H9 (cell line): Measurements from ENCODE around the gene STX10. TPM values are rescaled to one million over a fixed set of nuclear protein-coding genes. Genes with fewer than 3 reads are reported as not detected.
A peak's percentile ranks its signal among the peaks of the same experiment; 100 is the strongest.
"Not testable (repeated sequence)": the region's sequence is repeated elsewhere in the genome, so short reads cannot be mapped to it uniquely, and the experiment has no call there.

Experiments used
- DNase-seq: peaks from one replicate; pipeline ENCODE4 v3.0.0-alpha.2; 2017
- H2AFZ ChIP-seq: one replicate; pipeline ENCODE4 v1.6.1; 2013; ENCODE audit warnings: mild to moderate bottlenecking, low read length, control low read depth, moderate library complexity
- H2AK5ac ChIP-seq: 2 replicates; pipeline ENCODE4 v1.6.1; 2013; ENCODE audit warnings: low read length, control low read depth, mixed read lengths; ENCODE audit not compliant: insufficient read length
- H2BK120ac ChIP-seq: one replicate; pipeline ENCODE4 v1.6.1; 2013; ENCODE audit warnings: low read depth, mild to moderate bottlenecking, low read length, control low read depth, inconsistent platforms; ENCODE audit not compliant: poor library complexity, severe bottlenecking
- H2BK12ac ChIP-seq: 2 replicates; pipeline ENCODE4 v1.6.1; 2013; ENCODE audit warnings: low read length, control low read depth, mixed read lengths, low read depth; ENCODE audit not compliant: insufficient read length
- H2BK15ac ChIP-seq: 2 replicates; pipeline ENCODE4 v1.6.1; 2013; ENCODE audit warnings: low read depth, low read length, control low read depth
- H2BK20ac ChIP-seq: one replicate; pipeline ENCODE4 v1.6.1; 2013; ENCODE audit warnings: low read depth, mild to moderate bottlenecking, low read length, control low read depth, inconsistent platforms; ENCODE audit not compliant: poor library complexity, severe bottlenecking
- H2BK5ac ChIP-seq: 2 replicates; pipeline ENCODE4 v1.6.1; 2013; ENCODE audit warnings: low read length, control low read depth, mixed read lengths; ENCODE audit not compliant: insufficient read length
- H3K14ac ChIP-seq: 2 replicates; pipeline ENCODE4 v1.6.1; 2013; ENCODE audit warnings: low read length, control low read depth; ENCODE audit not compliant: insufficient read depth
- H3K18ac ChIP-seq: 2 replicates; pipeline ENCODE4 v1.6.1; 2013; ENCODE audit warnings: low read depth, mild to moderate bottlenecking, mixed read lengths, low read length, control low read depth; ENCODE audit not compliant: insufficient read length
- H3K23ac ChIP-seq: 2 replicates; pipeline ENCODE4 v1.6.1; 2013; ENCODE audit warnings: low read length, control low read depth, mixed read lengths, low read depth; ENCODE audit not compliant: insufficient read length
- H3K23me2 ChIP-seq: 2 replicates; pipeline ENCODE4 v1.6.1; 2013; ENCODE audit warnings: low read depth, mild to moderate bottlenecking, mixed read lengths, low read length, control low read depth; ENCODE audit not compliant: insufficient read length, poor library complexity, severe bottlenecking
- H3K27ac ChIP-seq: 2 replicates; pipeline ENCODE4 v1.5.1; 2013; ENCODE audit warnings: low read length, control low read depth, mixed read lengths, low read depth; ENCODE audit not compliant: insufficient read length
- H3K27me3 ChIP-seq: 2 replicates; pipeline ENCODE4 v1.6.1; 2013; ENCODE audit warnings: low read length, control low read depth, inconsistent platforms; ENCODE audit not compliant: insufficient read depth
- H3K4ac ChIP-seq: 2 replicates; pipeline ENCODE4 v1.6.1; 2013; ENCODE audit warnings: low read depth, mild to moderate bottlenecking, control low read depth, inconsistent platforms, low read length, moderate library complexity
- H3K4me1 ChIP-seq: 2 replicates; pipeline ENCODE4 v1.6.1; 2013; ENCODE audit warnings: low read length, control low read depth, inconsistent platforms; ENCODE audit not compliant: insufficient read depth
- H3K4me2 ChIP-seq: 2 replicates; pipeline ENCODE4 v1.6.1; 2013; ENCODE audit warnings: low read length, control low read depth, mixed read lengths; ENCODE audit not compliant: insufficient read length, insufficient read depth
- H3K56ac ChIP-seq: 2 replicates; pipeline ENCODE4 v1.6.1; 2013; ENCODE audit warnings: low read depth, mild to moderate bottlenecking, mixed read lengths, low read length, control low read depth; ENCODE audit not compliant: insufficient read length
- H3K79me1 ChIP-seq: 2 replicates; pipeline ENCODE4 v1.6.1; 2013; ENCODE audit warnings: low read depth, mild to moderate bottlenecking, moderate library complexity, low read length, control low read depth, inconsistent platforms; ENCODE audit not compliant: insufficient read depth, poor library complexity, severe bottlenecking
- H3K79me2 ChIP-seq: 2 replicates; pipeline ENCODE4 v1.6.1; 2013; ENCODE audit warnings: low read length, control low read depth, inconsistent platforms; ENCODE audit not compliant: insufficient read depth
- H3K9ac ChIP-seq: 2 replicates; pipeline ENCODE4 v1.6.1; 2013; ENCODE audit warnings: low read length, control low read depth, mixed read lengths; ENCODE audit not compliant: insufficient read length; ENCODE audit errors: extremely low read depth
- H3K9me3 ChIP-seq: one replicate; pipeline ENCODE4 v1.6.1; 2013; ENCODE audit warnings: low read depth, low read length, inconsistent platforms; ENCODE audit not compliant: control insufficient read depth
- H3T11ph ChIP-seq: one replicate; pipeline ENCODE4 v1.6.1; 2013; ENCODE audit warnings: mild to moderate bottlenecking, low read length, control low read depth, inconsistent platforms
- H4K20me1 ChIP-seq: one replicate; pipeline ENCODE4 v1.6.1; 2013; ENCODE audit not compliant: control insufficient read depth, insufficient read length, insufficient read depth
- H4K5ac ChIP-seq: 2 replicates; pipeline ENCODE4 v1.6.1; 2013; ENCODE audit warnings: low read depth, mild to moderate bottlenecking, mixed read lengths, low read length, control low read depth; ENCODE audit not compliant: insufficient read length
- H4K8ac ChIP-seq: replicated peaks from 2 replicates; pipeline ENCODE4 v1.6.1; 2013; ENCODE audit warnings: low read length, control low read depth, mixed read lengths, low read depth; ENCODE audit not compliant: insufficient read length
- H4K91ac ChIP-seq: 2 replicates; pipeline ENCODE4 v1.6.1; 2013; ENCODE audit warnings: low read depth, mild to moderate bottlenecking, moderate library complexity, mixed read lengths, low read length, control low read depth; ENCODE audit not compliant: insufficient read length
- H3K27ac Mint-ChIP-seq, 3 experiments: 2 replicates in 2 of 3; 3 replicates in 1 of 3; pipeline ENCODE4 v1.8.0; 2020 to 2021; ENCODE audit warnings: mixed read lengths in 3 of 3, mild to moderate bottlenecking in 1 of 3, moderate library complexity in 1 of 3
- H3K27me3 Mint-ChIP-seq: 2 replicates; pipeline ENCODE4 v1.8.0; 2021; ENCODE audit warnings: low read depth, mild to moderate bottlenecking, moderate library complexity, mixed read lengths
- H3K36me3 Mint-ChIP-seq, 3 experiments: 2 replicates in 2 of 3; 3 replicates in 1 of 3; pipeline ENCODE4 v1.8.0; 2020 to 2021; ENCODE audit warnings: low read depth in 3 of 3, mixed read lengths in 3 of 3; ENCODE audit not compliant: insufficient read depth in 1 of 3
- H3K4me1 Mint-ChIP-seq, 2 experiments: 2 replicates each; pipeline ENCODE4 v1.8.0; 2020; ENCODE audit warnings: mixed read lengths in 2 of 2
- H3K4me3 Mint-ChIP-seq, 2 experiments: 2 replicates in 1 of 2; 3 replicates in 1 of 2; pipeline ENCODE4 v1.8.0; 2020 to 2021; ENCODE audit warnings: mild to moderate bottlenecking in 2 of 2, mixed read lengths in 2 of 2, moderate library complexity in 1 of 2
- H3K9me3 Mint-ChIP-seq, 2 experiments: 2 replicates in 1 of 2; 3 replicates in 1 of 2; pipeline ENCODE4 v1.8.0; 2020; ENCODE audit warnings: mild to moderate bottlenecking in 2 of 2, mixed read lengths in 2 of 2, moderate library complexity in 1 of 2
- CTCF ChIP-seq: fragments of 200-600 bp; sonication (generic); conservative IDR thresholded peaks from 3 replicates; pipeline ENCODE4 v1.8.0; 2021; ENCODE audit warnings: antibody characterized with exemption, mild to moderate bottlenecking
- WGBS: extraction: QIAGEN DNeasy Blood & Tissue Kit; methylation state at CpG from one replicate; pipeline ENCODE4 v1.1.7; 2013; ENCODE audit warnings: missing lambda C conversion rate, low lambda C conversion rate, mixed read lengths; ENCODE audit not compliant: insufficient read length; ENCODE audit errors: extremely low coverage; 5-methylcytosine and 5-hydroxymethylcytosine counted together
- total RNA-seq: library from RNA; stranded (reverse); gene quantifications from 2 replicates; pipeline ENCODE4 v1.2.1, GENCODE V29; 2021

Gene STX10
- total RNA-seq, 1 experiment from 2014 or later, result 39.4 TPM

- Histone ChIP-seq H4K91ac (no peak overlapping the region), H2AK5ac (no peak overlapping the region), H3K9me3 (no peaks in the 10 kb centered on the region), H3K4ac (no peak overlapping the region), H3K23ac (no peak overlapping the region), H3K4me1 (no peaks in the 10 kb centered on the region), H3K4me2 (no peak overlapping the region), H4K5ac (no peak overlapping the region), H4K8ac (no peak overlapping the region), H3K18ac (no peak overlapping the region), H3K23me2 (no peaks in the 10 kb centered on the region), H2BK15ac (no peak overlapping the region), H3K79me2 (no peaks in the 10 kb centered on the region), H3K14ac (no peak overlapping the region), H3K27ac (no peak overlapping the region), H3K79me1 (no peaks in the 10 kb centered on the region), H3K9ac (no peak overlapping the region), H2BK12ac (no peak overlapping the region), H2BK20ac (no peak overlapping the region), H2BK5ac (no peak overlapping the region), H3K27me3 (no peaks in the 10 kb centered on the region), H4K20me1 (no peaks in the 10 kb centered on the region), H2BK120ac (no peak overlapping the region), H3T11ph (no peak overlapping the region), H3K56ac (no peak overlapping the region), H2AFZ (no peak overlapping the region)
- no peak overlapping the region for H3K4me3 Mint-ChIP-seq
- H3K27ac Mint-ChIP-seq, result peak overlapping the region in 1 of 3 experiments; percentile 65; a peak in 2 of 7 replicates
- H3K9me3 Mint-ChIP-seq, result no peaks in the 10 kb centered on the region
- H3K4me1 Mint-ChIP-seq, result no peaks in the 10 kb centered on the region
- no peak for DNase-seq
- no peak for TF ChIP-seq CTCF
- H3K27me3 Mint-ChIP-seq, result no peaks in the 10 kb centered on the region
- WGBS, result no CpG with 5 or more reads among the region's 4 CpGs
- H3K36me3 Mint-ChIP-seq, result peaks cover 0 to 4% (median 3%) of the 10 kb centered on the region in 3 experiments; a peak in 3 of 7 replicates
Observed at GRCh38 chr19:13187419-13187818, 37.2 kb upstream of the STX10 start.

- WGBS, result no CpG with 5 or more reads among the region's 38 CpGs
- not testable (repeated sequence) for H2BK12ac ChIP-seq, H4K20me1 ChIP-seq, H3K23me2 ChIP-seq, H3K23ac ChIP-seq, H2AK5ac ChIP-seq, H2AFZ ChIP-seq, H3K9me3 Mint-ChIP-seq, H2BK20ac ChIP-seq, H3K27me3 ChIP-seq, H2BK120ac ChIP-seq, H3K4me3 Mint-ChIP-seq, H4K5ac ChIP-seq, H3K4me1 Mint-ChIP-seq, H2BK15ac ChIP-seq, DNase-seq, H2BK5ac ChIP-seq, H3K9me3 ChIP-seq, H3K18ac ChIP-seq, H3K14ac ChIP-seq, H3K4ac ChIP-seq, H4K8ac ChIP-seq, H3K4me1 ChIP-seq, H3K27me3 Mint-ChIP-seq, H3K27ac Mint-ChIP-seq, H3K36me3 Mint-ChIP-seq, H3K79me1 ChIP-seq, H3T11ph ChIP-seq, H3K9ac ChIP-seq, H3K56ac ChIP-seq, H4K91ac ChIP-seq, H3K79me2 ChIP-seq, H3K27ac ChIP-seq, H3K4me2 ChIP-seq
Observed at GRCh38 chr19:13186688-13187087, 36.5 kb upstream of the STX10 start.
